Measurements from ENCODE around the gene LRRFIP1. TPM values are rescaled to one million over a fixed set of nuclear protein-coding genes. Genes with fewer than 3 reads are reported as not detected.

The LRRFIP1 gene
- total and polyA plus RNA-seq, 9 donors = 27.4 to 71.1 (median 56.1) TPM

DNA sequence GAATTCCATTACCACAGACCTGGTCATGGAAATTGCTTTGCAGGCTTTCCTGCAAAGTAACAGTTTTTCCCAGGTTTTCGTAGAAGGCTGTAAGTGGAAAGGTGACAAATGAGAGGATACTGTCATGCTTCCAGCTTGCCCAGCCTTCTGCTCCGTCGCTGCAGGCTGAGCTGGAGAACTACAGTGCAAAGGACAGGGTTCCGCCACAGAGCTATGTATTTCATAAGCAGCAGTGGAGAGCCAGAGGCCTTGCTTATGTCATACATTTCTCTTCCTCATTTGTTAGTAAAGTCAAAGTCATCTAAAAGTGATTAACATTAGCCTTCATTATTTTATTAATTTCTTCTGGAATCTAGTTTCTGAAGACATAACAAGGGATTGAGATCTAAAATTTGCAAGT is 98.3 kb downstream of the LRRFIP1 start:
- intact Hi-C loops (cut with DNase I) = no loop called here
- TF ChIP-seq POLR2A (IDR thresholded peaks at IDR 0.05) (no peak), EP300 (IDR thresholded peaks at IDR 0.05) (no peak), CTCF (IDR thresholded peaks at IDR 0.05) (no peak)
- no peaks in the 10 kb centered on the region for H3K36me3 ChIP-seq
- peaks cover 1% of the 10 kb centered on the region for H3K4me1 ChIP-seq (ENCODE audit: insufficient read depth)
- no peaks in the 10 kb centered on the region for H3K9me3 ChIP-seq
- no peak for DNase-seq
- WGBS, 3 donors = 89 to 95% (median 94%) methylated on average over 4 of the region's 4 CpGs
- no peak overlapping the region for H3K4me3 ChIP-seq
- H3K27me3 ChIP-seq = no peaks in the 10 kb centered on the region
- H3K27ac ChIP-seq = no peak overlapping the region

GRCh38 chr2:237726401-237726830 is 99.0 kb downstream of the LRRFIP1 start:
- Histone ChIP-seq H3K27ac (no peak overlapping the region), H3K4me1 (ENCODE audit: insufficient read depth) (peaks cover 1% of the 10 kb centered on the region), H3K9me3 (no peaks in the 10 kb centered on the region), H3K4me3 (no peak overlapping the region), H3K36me3 (no peaks in the 10 kb centered on the region), H3K27me3 (no peaks in the 10 kb centered on the region)
- WGBS, 3 donors = 20 to 26% (median 21%) methylated on average over 7 of the region's 7 CpGs
- TF ChIP-seq EP300 (IDR thresholded peaks at IDR 0.05) = no peak
- TF ChIP-seq POLR2A (IDR thresholded peaks at IDR 0.05) = no peak
- no peak for TF ChIP-seq CTCF (IDR thresholded peaks at IDR 0.05)
- no peak for DNase-seq
- intact Hi-C loops (cut with DNase I) = no loop called here

DNA sequence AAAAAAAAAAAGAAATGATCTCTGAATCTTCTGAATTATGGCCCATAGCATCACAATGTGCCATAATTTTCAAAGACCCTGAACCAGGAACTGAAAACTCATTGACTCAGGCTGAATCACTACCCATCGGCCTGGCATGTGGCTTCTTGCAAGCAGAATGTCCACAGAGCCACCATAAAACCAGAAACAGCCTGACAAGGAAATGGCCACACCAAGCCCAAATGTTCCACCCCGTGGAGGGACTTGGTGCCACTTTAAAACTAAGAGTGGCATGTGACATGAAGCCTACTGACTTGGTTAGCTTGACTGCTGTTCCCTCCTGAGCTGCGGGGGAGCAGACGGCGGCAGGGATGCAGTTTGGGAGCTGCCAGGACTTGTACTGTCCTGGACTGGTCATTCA is 100.0 kb downstream of the LRRFIP1 start:
- H3K4me3 ChIP-seq = no peak overlapping the region
- H3K36me3 ChIP-seq = no peaks in the 10 kb centered on the region
- H3K27ac ChIP-seq = no peak overlapping the region
- 89 to 94% (median 93%) methylated on average over 5 of the region's 5 CpGs for WGBS, 3 donors
- TF ChIP-seq EP300 (IDR thresholded peaks at IDR 0.05) (no peak), CTCF (IDR thresholded peaks at IDR 0.05) (no peak), POLR2A (IDR thresholded peaks at IDR 0.05) (no peak)
- H3K9me3 ChIP-seq = no peaks in the 10 kb centered on the region
- intact Hi-C loops (cut with DNase I) = no loop called here
- H3K4me1 ChIP-seq (ENCODE audit: insufficient read depth) = peaks cover 1% of the 10 kb centered on the region
- no peaks in the 10 kb centered on the region for H3K27me3 ChIP-seq
- DNase-seq = no peak

- H3K36me3 ChIP-seq = no peaks in the 10 kb centered on the region
- no peak overlapping the region for H3K27ac ChIP-seq
- H3K4me3 ChIP-seq = no peak overlapping the region
- no peak for TF ChIP-seq CTCF (IDR thresholded peaks at IDR 0.05)
- no peak for TF ChIP-seq POLR2A (IDR thresholded peaks at IDR 0.05)
- TF ChIP-seq EP300 (IDR thresholded peaks at IDR 0.05) = no peak
- intact Hi-C loops (cut with DNase I) = no loop called here
- no peaks in the 10 kb centered on the region for H3K9me3 ChIP-seq
- H3K4me1 ChIP-seq (ENCODE audit: insufficient read depth) = peaks cover 10% of the 10 kb centered on the region
- H3K27me3 ChIP-seq = no peaks in the 10 kb centered on the region
- WGBS, 3 donors = 79 to 82% (median 80%) methylated on average over 12 of the region's 12 CpGs
- DNase-seq = no peak
Measured at GRCh38 chr2:237729681-237730475, 102.5 kb downstream of the LRRFIP1 start.

Data from ovary (tissue), 9 donors.